Upper lobe of left lung (tissue), 6 donors: Measurements from ENCODE around the gene RBM42. TPM values are rescaled to one million over a fixed set of nuclear protein-coding genes. Genes with fewer than 3 reads are reported as not detected.

Source experiments
- ATAC-seq, 2 donors: fragments of 200-7000 bp; cut with Tn5 transposase; one replicate each; pipeline ENCODE4 v1.9.1; 2022; ENCODE audit warnings: mild to moderate bottlenecking in 2 of 2, moderate library complexity in 2 of 2; ENCODE audit not compliant: low FRiP score in 2 of 2
- DNase-seq, 2 donors: peaks; one replicate each; pipeline ENCODE4 v3.0.0-alpha.2; 2019 to 2020
- H3K27ac ChIP-seq, 4 donors: fragments of 200-600 bp; sonication (generic); one replicate each; pipeline ENCODE4 v1.5.1; 2016 to 2019
- H3K27me3 ChIP-seq, 4 donors: fragments of 200-600 bp; sonication (generic); one replicate each; pipeline ENCODE4 v1.5.1; 2017 to 2019
- H3K36me3 ChIP-seq, 4 donors: fragments of 200-600 bp; sonication (generic); one replicate each; pipeline ENCODE4 v1.5.1; 2016 to 2019
- H3K4me1 ChIP-seq, 4 donors: fragments of 200-600 bp; sonication (generic); one replicate each; pipeline ENCODE4 v1.5.1; 2018 to 2019
- H3K4me3 ChIP-seq, 4 donors: fragments of 200-600 bp; sonication (generic); one replicate each; pipeline ENCODE4 v1.5.1; 2017 to 2019; ENCODE audit warnings: mild to moderate bottlenecking in 2 of 4, moderate library complexity in 1 of 4
- H3K9me3 ChIP-seq, 4 donors: fragments of 200-600 bp; sonication (generic); one replicate each; pipeline ENCODE4 v1.5.1; 2018 to 2019
- EP300 ChIP-seq, 4 donors: sonication (generic); formaldehyde crosslinking; IDR thresholded peaks; one replicate each; pipeline ENCODE4 v1.5.1; 2017; ENCODE audit warnings: antibody characterized with exemption in 4 of 4, control low read depth in 2 of 4
- POLR2A ChIP-seq, 4 donors: fragments of 450-650 bp; IDR thresholded peaks; one replicate each; pipeline ENCODE4 v1.5.1; 2016 to 2017; ENCODE audit warnings: antibody characterized with exemption in 4 of 4, mild to moderate bottlenecking in 2 of 4
- POLR2AphosphoS5 ChIP-seq, 2 donors: sonication (generic); formaldehyde crosslinking; IDR thresholded peaks; one replicate each; pipeline ENCODE4 v1.5.1; 2017; ENCODE audit warnings: antibody characterized with exemption in 2 of 2
- WGBS, 2 donors: methylation state at CpG; one replicate each; pipeline ENCODE4 v1.1.5; 2017 to 2018; 5-methylcytosine and 5-hydroxymethylcytosine counted together
- total RNA-seq, 6 donors: library from RNA; depleted of rRNA in 4 of 6; stranded (reverse); fragments of >200 nt in 4 of 6; gene quantifications; one replicate each; pipeline versions ENCODE4 v1.1.0 to v1.2.1, GENCODE V29; 2016 to 2021
- TF ChIP-seq, protein P1 (sequence below), 6 experiments: fragments of 450-650 bp in 4 of 6; fragments of 200-600 bp in 2 of 6; sonication (generic) in 2 of 6; IDR thresholded peaks; one replicate each; pipeline ENCODE4 v1.5.1; 2016 to 2019; ENCODE audit warnings: antibody characterized with exemption in 6 of 6
- donor health status: DM: no; HTN: no; CAD: no; lungs with moderate emphysema.
- donor health status: DM: no; HTN: yes; CAD: no; lungs with severe emphysema.

The RBM42 gene
- total RNA-seq, 6 donors from 2014 or later = 37.7 to 80.3 (median 71.3) TPM

- Histone ChIP-seq H3K4me1 (peaks cover 6 to 16% (median 12%) of the 10 kb centered on the region in 4 donors), H3K4me3 (peak overlapping the region in 3 of 4 donors; percentile 69 to 82 (median 78)), H3K36me3 (peaks cover 0 to 6% (median 3%) of the 10 kb centered on the region in 4 donors), H3K9me3 (peaks cover 0 to 6% (median 2%) of the 10 kb centered on the region in 4 donors), H3K27me3 (no peaks in the 10 kb centered on the region), H3K27ac (peak overlapping the region; percentile 5 to 80 (median 68))
- DNase-seq (no peak), ATAC-seq (no peak)
- TF ChIP-seq POLR2A (IDR thresholded peaks at IDR 0.05) (no peak), POLR2AphosphoS5 (IDR thresholded peaks at IDR 0.05) (no peak), EP300 (IDR thresholded peaks at IDR 0.05) (no peak)
- TF ChIP-seq, protein P1, sequence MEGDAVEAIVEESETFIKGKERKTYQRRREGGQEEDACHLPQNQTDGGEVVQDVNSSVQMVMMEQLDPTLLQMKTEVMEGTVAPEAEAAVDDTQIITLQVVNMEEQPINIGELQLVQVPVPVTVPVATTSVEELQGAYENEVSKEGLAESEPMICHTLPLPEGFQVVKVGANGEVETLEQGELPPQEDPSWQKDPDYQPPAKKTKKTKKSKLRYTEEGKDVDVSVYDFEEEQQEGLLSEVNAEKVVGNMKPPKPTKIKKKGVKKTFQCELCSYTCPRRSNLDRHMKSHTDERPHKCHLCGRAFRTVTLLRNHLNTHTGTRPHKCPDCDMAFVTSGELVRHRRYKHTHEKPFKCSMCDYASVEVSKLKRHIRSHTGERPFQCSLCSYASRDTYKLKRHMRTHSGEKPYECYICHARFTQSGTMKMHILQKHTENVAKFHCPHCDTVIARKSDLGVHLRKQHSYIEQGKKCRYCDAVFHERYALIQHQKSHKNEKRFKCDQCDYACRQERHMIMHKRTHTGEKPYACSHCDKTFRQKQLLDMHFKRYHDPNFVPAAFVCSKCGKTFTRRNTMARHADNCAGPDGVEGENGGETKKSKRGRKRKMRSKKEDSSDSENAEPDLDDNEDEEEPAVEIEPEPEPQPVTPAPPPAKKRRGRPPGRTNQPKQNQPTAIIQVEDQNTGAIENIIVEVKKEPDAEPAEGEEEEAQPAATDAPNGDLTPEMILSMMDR (IDR thresholded peaks at IDR 0.05) = no peak
- 32% methylated on average over 9 of the region's 9 CpGs for WGBS, 2 donors
These were observed 16.6 kb upstream of the RBM42 start for GRCh38 chr19:35612224-35612558.

DNA sequence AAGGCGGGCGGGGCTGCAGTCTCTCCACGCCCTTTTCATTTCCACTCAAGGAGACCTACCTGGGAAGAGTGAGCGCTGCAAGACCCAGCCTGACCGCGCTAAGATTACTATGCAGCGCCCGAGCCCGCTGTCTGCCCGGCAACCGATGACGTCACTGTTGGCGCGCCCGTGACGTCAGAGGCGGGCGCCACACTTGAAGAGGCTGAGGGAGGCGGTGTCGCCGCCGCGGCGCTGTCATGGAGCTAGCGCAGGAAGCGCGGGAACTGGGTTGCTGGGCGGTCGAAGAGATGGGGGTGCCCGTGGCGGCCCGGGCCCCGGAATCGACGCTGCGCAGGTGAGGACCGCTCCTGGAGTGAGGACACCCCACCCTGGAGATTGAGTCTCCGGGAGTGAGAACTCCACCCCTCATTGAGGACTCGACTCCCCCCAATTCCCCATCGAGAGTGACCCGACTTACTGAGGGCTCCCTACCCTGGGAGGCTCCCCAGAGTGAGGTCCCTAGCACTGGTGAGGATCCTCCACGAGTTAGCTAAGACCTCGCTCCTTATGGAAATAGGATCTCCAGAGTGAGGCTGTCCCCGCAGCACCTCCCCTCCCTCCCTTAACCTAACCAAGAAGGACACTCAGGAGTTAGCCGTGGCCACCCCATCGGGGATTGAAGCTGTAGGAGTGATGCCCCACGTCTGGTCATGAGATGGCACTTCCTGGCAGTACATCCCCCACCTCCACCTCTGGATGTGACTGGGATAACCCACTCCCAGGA lies 16.1 kb upstream of the RBM42 start, which contains the start of gene HAUS5:
HAUS5 (plus strand) TSS at position 177 of the 763 bp plus-strand sequence; CDS start at position 237, 60 bp downstream.
- TF ChIP-seq, protein P1 (IDR thresholded peaks at IDR 0.05) = peak in 4 of 6 experiments; percentile 20 to 54 (median 40)
- TF ChIP-seq EP300 (IDR thresholded peaks at IDR 0.05) = no peak
- peak in 2 of 4 donors; percentile 44 to 61 for TF ChIP-seq POLR2A (IDR thresholded peaks at IDR 0.05)
- peak; percentile 75 to 79 for TF ChIP-seq POLR2AphosphoS5 (IDR thresholded peaks at IDR 0.05)
- Histone ChIP-seq H3K4me3 (peak within 1 kb of the TSS; percentile 59 to 82 (median 74)), H3K36me3 (peaks cover 0 to 8% (median 4%) of the 10 kb centered on the region in 4 donors), H3K9me3 (peaks cover 0 to 6% (median 0%) of the 10 kb centered on the region in 4 donors), H3K4me1 (peaks cover 6 to 16% (median 12%) of the 10 kb centered on the region in 4 donors), H3K27ac (peak within 1 kb of the TSS; percentile 48 to 80 (median 68)), H3K27me3 (no peaks in the 10 kb centered on the region)
- WGBS, 2 donors = 1 to 2% methylated on average over 6 to 46 of the region's 47 CpGs
- ATAC-seq (peak; percentile 92 to 97), DNase-seq (peak; percentile 95 to 100)

DNA sequence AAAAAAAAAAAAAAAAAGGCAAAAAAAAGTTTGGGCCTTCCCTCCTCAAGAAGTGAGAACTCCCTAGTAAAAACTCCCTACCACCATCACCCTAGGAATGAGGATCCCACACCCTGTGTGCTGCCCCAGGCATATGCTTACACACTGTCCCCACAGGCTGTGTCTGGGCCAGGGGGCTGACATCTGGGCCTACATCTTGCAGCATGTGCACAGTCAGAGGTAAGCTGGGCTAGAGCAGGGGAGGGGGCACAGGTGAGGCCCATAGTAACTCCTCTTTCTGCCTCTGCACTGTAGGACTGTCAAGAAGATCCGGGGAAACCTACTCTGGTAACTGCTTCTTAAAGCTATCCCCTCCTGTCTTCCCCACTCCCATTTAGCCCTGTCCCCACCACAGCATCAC lies 15.3 kb upstream of the RBM42 start:
- Histone ChIP-seq H3K4me1 (peaks cover 6 to 16% (median 12%) of the 10 kb centered on the region in 4 donors), H3K27me3 (no peaks in the 10 kb centered on the region), H3K4me3 (no peak overlapping the region), H3K27ac (no peak overlapping the region), H3K36me3 (peaks cover 0 to 11% (median 5%) of the 10 kb centered on the region in 4 donors), H3K9me3 (no peaks in the 10 kb centered on the region)
- TF ChIP-seq POLR2AphosphoS5 (IDR thresholded peaks at IDR 0.05) = no peak
- TF ChIP-seq, protein P1 (IDR thresholded peaks at IDR 0.05) = no peak
- no peak for TF ChIP-seq POLR2A (IDR thresholded peaks at IDR 0.05)
- TF ChIP-seq EP300 (IDR thresholded peaks at IDR 0.05) = no peak
- no peak for ATAC-seq
- DNase-seq = no peak
- WGBS, 2 donors = 80 to 92% methylated on average over 1 of the region's 1 CpG

GRCh38 chr19:35615036-35615435 lies 13.8 kb upstream of the RBM42 start:
- H3K4me3 ChIP-seq = no peak overlapping the region
- 93 to 99% methylated on average over 9 to 17 of the region's 17 CpGs for WGBS, 2 donors
- H3K36me3 ChIP-seq = peaks cover 0 to 23% (median 8%) of the 10 kb centered on the region in 4 donors
- no peak for ATAC-seq
- peaks cover 6 to 16% (median 12%) of the 10 kb centered on the region in 4 donors for H3K4me1 ChIP-seq
- no peak for DNase-seq
- no peaks in the 10 kb centered on the region for H3K27me3 ChIP-seq
- no peak for TF ChIP-seq POLR2AphosphoS5 (IDR thresholded peaks at IDR 0.05)
- TF ChIP-seq POLR2A (IDR thresholded peaks at IDR 0.05) = no peak
- no peak for TF ChIP-seq EP300 (IDR thresholded peaks at IDR 0.05)
- TF ChIP-seq, protein P1 (IDR thresholded peaks at IDR 0.05) = no peak
- no peaks in the 10 kb centered on the region for H3K9me3 ChIP-seq
- H3K27ac ChIP-seq = no peak overlapping the region
